IMR-90 (cell line): ENCODE measurements around the gene PGAM4. TPM values are rescaled to one million over a fixed set of nuclear protein-coding genes. Genes with fewer than 3 reads are reported as not detected.

Experiments used
- ATAC-seq: fragments of 200-7000 bp; cut with Tn5 transposase; 2 replicates; pipeline ENCODE4 v1.9.1; 2020; ENCODE audit warnings: low read depth, mild to moderate bottlenecking, moderate library complexity
- BruUV-seq: library from RNA; stranded (reverse); fragments of 400-500 nt; replicated peaks from 2 replicates; lab custom pipeline; 2021; lab: Mats Ljungman, UMichigan
- CTCF ChIA-PET: fragments of 300-600 bp; formaldehyde crosslinking; extraction: SDS; loops from one replicate; lab custom pipeline; 2021; ENCODE audit warnings: antibody characterized with exemption; lab: Yijun Ruan, JAX
- POLR2A ChIA-PET: fragments of 300-600 bp; sonication (Branson Sonifier 250); formaldehyde crosslinking; loops from one replicate; lab custom pipeline; 2022; ENCODE audit warnings: antibody characterized with exemption; ENCODE audit not compliant: unreplicated experiment; lab: Charles Lee
- DNase-seq: peaks from one replicate; pipeline ENCODE4 v3.0.0; 2013
- H2AFZ ChIP-seq: replicated peaks from 2 replicates; pipeline ENCODE3; 2013; ENCODE audit warnings: low read length, mild to moderate bottlenecking; ENCODE audit not compliant: poor library complexity
- H2AK5ac ChIP-seq: 2 replicates; pipeline ENCODE4 v1.6.1; 2013; ENCODE audit warnings: low read depth, low read length, inconsistent platforms
- H2AK9ac ChIP-seq: replicated peaks from 2 replicates; pipeline ENCODE3; 2013; ENCODE audit warnings: mild to moderate bottlenecking, low read depth, low read length, moderate library complexity; ENCODE audit not compliant: poor library complexity
- H2BK120ac ChIP-seq: 2 replicates; pipeline ENCODE4 v1.6.1; 2013; ENCODE audit warnings: low read depth, low read length, inconsistent platforms
- H2BK15ac ChIP-seq: 3 replicates; pipeline ENCODE4 v1.6.1; 2013; ENCODE audit warnings: low read depth, low read length, inconsistent platforms
- H2BK20ac ChIP-seq: 2 replicates; pipeline ENCODE4 v1.6.1; 2013; ENCODE audit warnings: low read depth, mild to moderate bottlenecking, inconsistent platforms, low read length, moderate library complexity
- H2BK5ac ChIP-seq: 2 replicates; pipeline ENCODE4 v1.6.1; 2013; ENCODE audit warnings: mild to moderate bottlenecking, low read depth, low read length, inconsistent platforms; ENCODE audit not compliant: poor library complexity, severe bottlenecking
- H3K14ac ChIP-seq: replicated peaks from 2 replicates; pipeline ENCODE4 v1.6.1; 2013; ENCODE audit warnings: low read depth, low read length, inconsistent platforms
- H3K18ac ChIP-seq: 2 replicates; pipeline ENCODE4 v1.6.1; 2013; ENCODE audit warnings: low read depth, low read length, control low read depth
- H3K23ac ChIP-seq: 2 replicates; pipeline ENCODE4 v1.6.1; 2013; ENCODE audit warnings: low read depth, low read length, inconsistent platforms
- H3K27ac ChIP-seq: 2 replicates; pipeline ENCODE4 v1.5.1; 2013; ENCODE audit warnings: mild to moderate bottlenecking, control low read depth, low read length; ENCODE audit not compliant: insufficient read depth
- H3K27me3 ChIP-seq: 2 replicates; pipeline ENCODE4 v1.6.1; 2013; ENCODE audit warnings: low read length; ENCODE audit not compliant: control insufficient read depth, insufficient read depth
- H3K36me3 ChIP-seq: 2 replicates; pipeline ENCODE4 v1.6.1; 2013; ENCODE audit warnings: low read length, mixed read lengths; ENCODE audit not compliant: control insufficient read depth, insufficient read depth
- H3K4ac ChIP-seq: 2 replicates; pipeline ENCODE4 v1.6.1; 2013; ENCODE audit warnings: low read depth, low read length, inconsistent platforms
- H3K4me1 ChIP-seq: 2 replicates; pipeline ENCODE4 v1.6.1; 2013; ENCODE audit warnings: low read length, mixed read lengths; ENCODE audit not compliant: control insufficient read depth, insufficient read depth
- H3K4me2 ChIP-seq: 2 replicates; pipeline ENCODE4 v1.6.1; 2013; ENCODE audit warnings: low read depth, mild to moderate bottlenecking, control low read depth, low read length, moderate library complexity
- H3K4me3 ChIP-seq: 2 replicates; pipeline ENCODE4 v1.5.1; 2013; ENCODE audit warnings: low read depth, mild to moderate bottlenecking, control low read depth, low read length, moderate library complexity; ENCODE audit not compliant: insufficient read depth
- H3K56ac ChIP-seq: 2 replicates; pipeline ENCODE4 v1.6.1; 2013; ENCODE audit warnings: low read length, inconsistent platforms; ENCODE audit not compliant: insufficient read depth; ENCODE audit errors: extremely low read depth
- H3K79me1 ChIP-seq, 2 experiments: 2 replicates each; pipeline ENCODE4 v1.6.1; 2013; ENCODE audit warnings: low read length in 2 of 2, inconsistent platforms in 1 of 2, low read depth in 1 of 2
- H3K9ac ChIP-seq: 2 replicates; pipeline ENCODE4 v1.6.1; 2013; ENCODE audit warnings: low read depth, low read length, control low read depth
- H3K9me1 ChIP-seq: 2 replicates; pipeline ENCODE4 v1.6.1; 2013; ENCODE audit warnings: low read length, inconsistent platforms; ENCODE audit not compliant: insufficient read depth
- H3K9me3 ChIP-seq: 2 replicates; pipeline ENCODE4 v1.6.1; 2013; ENCODE audit warnings: low read length; ENCODE audit not compliant: control insufficient read depth, insufficient read depth
- H4K20me1 ChIP-seq: 2 replicates; pipeline ENCODE4 v1.6.1; 2013; ENCODE audit warnings: low read length, inconsistent platforms; ENCODE audit not compliant: insufficient read depth
- H4K5ac ChIP-seq: 2 replicates; pipeline ENCODE4 v1.6.1; 2013; ENCODE audit warnings: mild to moderate bottlenecking, low read depth, low read length, control low read depth
- H4K8ac ChIP-seq, 2 experiments: 2 replicates each; pipeline ENCODE4 v1.6.1; 2013; ENCODE audit warnings: low read depth in 2 of 2, low read length in 2 of 2, control low read depth in 1 of 2, inconsistent platforms in 1 of 2
- H4K91ac ChIP-seq: 2 replicates; pipeline ENCODE4 v1.6.1; 2013; ENCODE audit warnings: low read depth, low read length, inconsistent platforms; ENCODE audit not compliant: insufficient read depth
- CEBPB ChIP-seq: IDR thresholded peaks from 2 replicates; pipeline ENCODE4 v1.6.1; 2012; ENCODE audit warnings: low read depth, low read length, improper control_type of control experiment
- CHD1 ChIP-seq: IDR thresholded peaks from 2 replicates; pipeline ENCODE4 v1.6.1; 2012; ENCODE audit warnings: low read depth, low read length, improper control_type of control experiment
- WGBS, 2 experiments: methylation state at CpG; one replicate each; pipeline versions ENCODE4 v1.1.5 to v1.1.7; 2013; ENCODE audit warnings: missing lambda C conversion rate in 2 of 2; ENCODE audit not compliant: insufficient read length in 1 of 2; ENCODE audit errors: extremely low coverage in 2 of 2; 5-methylcytosine and 5-hydroxymethylcytosine counted together
- dilution Hi-C: fragments of 300-500 bp; cut with HindIII; formaldehyde crosslinking; loops from one replicate; pipeline ENCODE4 v1.14.3; 2018; ENCODE audit warnings: low sequenced_read_pairs; ENCODE audit not compliant: unreplicated experiment
- in situ Hi-C: fragments of 300-500 bp; cut with MboI; formaldehyde crosslinking; loops from 3 replicates; pipeline ENCODE4 v1.14.3; 2019; ENCODE audit warnings: low sequenced_read_pairs, inconsistent platforms, mixed read lengths
- intact Hi-C: fragments of 100-400 bp; cut with micrococcal nuclease; formaldehyde crosslinking; loops from 2 replicates; pipeline ENCODE4 v1.10.0; 2022
- polyA plus RNA-seq, 3 experiments: library from polyadenylated mRNA; depleted of rRNA; stranded (reverse); fragments of >200 nt; gene quantifications; 2 replicates each; pipeline ENCODE4 v1.2.3, GENCODE V29; 2012; ENCODE audit warnings: low replicate concordance in 1 of 3
- total RNA-seq: library from RNA; depleted of rRNA; stranded (reverse); fragments of >200 nt; gene quantifications from 2 replicates; pipeline ENCODE4 v1.2.3, GENCODE V29; 2012

The PGAM4 gene
- total and polyA plus RNA-seq, 2 of the 4 experiments (the other 2 are of a cell fraction), result 0.46 to 0.72 TPM

GRCh38 chrX:77975755-77976154, 6.3 kb upstream of the PGAM4 start:
- Histone ChIP-seq H4K8ac (no peak overlapping the region), H2BK5ac (no peak overlapping the region), H3K23ac (no peak overlapping the region), H3K27me3 (no peaks in the 10 kb centered on the region), H4K20me1 (no peaks in the 10 kb centered on the region), H3K9me1 (no peaks in the 10 kb centered on the region), H3K14ac (no peak overlapping the region), H2BK20ac (no peak overlapping the region), H3K4ac (no peak overlapping the region), H3K4me1 (no peaks in the 10 kb centered on the region), H2BK120ac (no peak overlapping the region), H3K36me3 (no peaks in the 10 kb centered on the region), H4K91ac (no peak overlapping the region), H3K18ac (no peak overlapping the region), H4K5ac (no peak overlapping the region), H2AK5ac (no peak overlapping the region), H3K4me3 (no peak overlapping the region), H3K9me3 (no peaks in the 10 kb centered on the region), H3K4me2 (no peak overlapping the region), H3K9ac (no peak overlapping the region), H3K79me1 (no peaks in the 10 kb centered on the region), H3K56ac (no peak overlapping the region), H2AK9ac (no peak overlapping the region), H2AFZ (no peak overlapping the region), H2BK15ac (no peak overlapping the region), H3K27ac (no peak overlapping the region)
- dilution Hi-C loops (no loop called here), intact Hi-C loops (no loop called here), in situ Hi-C loops (no loop called here)
- no CpG with 5 or more reads among the region's 2 CpGs for WGBS, 2 experiments
- ATAC-seq (no peak), DNase-seq (peak; percentile 22)
- TF ChIP-seq CEBPB (peak; percentile 36; the same call in 1 of the 2 replicates), CHD1 (no peak)
- no TSS peak for BruUV-seq
- ChIA-PET CTCF (no interaction called here), POLR2A (no interaction called here)
